HG02623 (cell line): ENCODE measurements around the gene VPS45.
A peak's percentile ranks its signal among the peaks of the same experiment; 100 is the strongest.
"Not testable (repeated sequence)": the region's sequence is repeated elsewhere in the genome, so short reads cannot be mapped to it uniquely, and the experiment has no call there.

Experiments used
- ATAC-seq: cut with Tn5 transposase; IDR thresholded peaks from one replicate; pipeline ENCODE4 v1.9.1; 2021; ENCODE audit warnings: moderate library complexity; ENCODE audit not compliant: unreplicated experiment

The VPS45 gene

GRCh38 chr1:150126811-150127210 is 59.2 kb downstream of the VPS45 start:
- ATAC-seq = no peak

GRCh38 chr1:150127464-150127863 is 59.9 kb downstream of the VPS45 start:
- no peak for ATAC-seq

- no peak for ATAC-seq
Measured at GRCh38 chr1:150127868-150128267, 60.3 kb downstream of the VPS45 start.

DNA sequence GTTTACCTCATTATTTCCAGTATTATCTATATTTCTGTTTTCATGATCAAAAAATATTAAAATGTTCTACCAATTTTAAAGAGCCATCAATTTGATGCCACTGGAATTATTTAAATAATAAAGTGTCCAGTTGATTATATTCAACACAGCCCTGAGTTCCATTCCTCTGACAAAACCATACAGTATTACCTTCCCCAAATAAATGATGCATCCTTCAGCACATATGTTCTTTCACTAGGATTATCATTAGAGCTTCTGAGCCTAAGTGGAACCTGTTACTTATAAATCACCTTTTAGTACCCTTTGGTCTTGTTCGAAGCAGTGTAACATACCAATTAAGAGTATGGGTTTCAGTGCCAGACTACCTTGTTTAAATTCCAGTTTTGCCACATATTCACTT is 64.8 kb downstream of the VPS45 start:
- no peak for ATAC-seq

DNA sequence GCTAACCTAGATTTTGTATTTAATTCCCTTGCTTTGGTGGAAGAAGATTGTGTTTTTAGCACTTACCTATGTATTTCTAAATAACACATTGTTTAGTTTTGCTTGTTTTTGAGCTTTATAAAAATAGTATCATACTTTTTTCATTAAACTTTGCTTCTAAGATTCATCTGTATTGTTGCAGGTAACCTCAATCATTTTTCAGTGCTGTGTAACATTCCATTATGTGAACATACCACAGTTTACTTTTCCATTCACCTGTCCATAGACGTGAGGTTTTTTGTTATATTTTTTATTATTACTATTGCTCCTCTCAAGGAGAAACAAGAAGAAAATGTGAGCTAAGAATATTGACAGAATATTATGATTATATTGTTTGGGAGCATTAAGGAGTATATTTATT is 67.0 kb downstream of the VPS45 start:
- no peak for ATAC-seq

DNA sequence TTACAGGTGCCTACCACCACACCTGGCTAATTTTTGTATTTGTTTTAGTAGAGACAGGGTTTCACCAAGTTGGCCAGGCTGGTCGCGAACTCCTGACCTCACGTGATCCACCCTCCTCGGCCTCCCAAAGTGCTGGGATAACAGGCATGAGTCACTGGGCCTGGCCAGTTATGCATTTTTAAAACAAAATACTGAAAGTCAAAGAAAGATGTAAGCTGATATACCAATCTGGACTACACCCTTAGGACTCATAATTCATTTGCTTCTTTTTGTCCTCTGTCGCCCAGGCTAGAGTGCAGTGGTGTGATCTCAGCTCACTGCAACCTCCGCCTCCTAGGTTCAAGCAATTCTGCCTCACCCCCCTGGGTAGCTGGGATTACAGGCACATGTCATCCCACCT is 67.8 kb downstream of the VPS45 start:
- ATAC-seq = not testable (repeated sequence)

- no peak for ATAC-seq
Measured at GRCh38 chr1:150138044-150138443, 70.5 kb downstream of the VPS45 start.

- ATAC-seq = no peak
Measured at GRCh38 chr1:150141452-150141851, 73.9 kb downstream of the VPS45 start.

- ATAC-seq = no peak
Measured at GRCh38 chr1:150142083-150142482, 74.5 kb downstream of the VPS45 start.

GRCh38 chr1:150144606-150145005 is 77.0 kb downstream of the VPS45 start:
- ATAC-seq = no peak

- ATAC-seq = not testable (repeated sequence)
Measured at GRCh38 chr1:150146016-150146415, 78.4 kb downstream of the VPS45 start.

DNA sequence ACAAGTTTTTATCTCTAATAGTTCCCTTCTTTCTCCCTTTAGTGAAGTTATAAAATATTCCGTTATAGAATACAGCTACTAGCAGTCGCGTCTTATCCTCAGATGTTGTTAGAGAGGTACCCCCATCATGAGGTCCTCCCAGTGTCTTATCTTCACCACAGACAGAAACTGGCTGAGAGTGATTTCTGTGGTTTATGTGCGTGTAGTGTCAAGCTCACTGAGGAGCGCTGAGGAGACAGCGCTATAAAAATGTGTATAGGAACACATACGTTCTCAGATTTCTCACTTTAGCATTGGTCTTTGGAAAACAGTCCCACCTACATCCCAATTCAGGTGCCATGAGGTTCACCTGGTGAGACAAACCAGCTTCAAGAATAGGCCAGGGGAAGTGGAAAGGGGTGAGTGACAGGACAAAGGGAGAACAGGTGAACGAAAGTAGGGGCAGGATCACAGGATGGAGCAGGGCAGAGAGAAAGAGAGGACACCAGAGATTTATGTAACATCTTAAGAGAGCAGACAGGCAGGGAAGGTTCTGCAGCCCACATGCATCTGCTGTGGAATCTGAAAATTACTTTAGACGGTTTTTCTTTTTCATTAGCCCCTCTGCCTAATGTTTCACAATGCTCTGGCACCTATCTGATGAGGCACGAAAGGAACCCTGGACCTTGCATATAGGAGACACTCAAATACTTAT is 79.4 kb downstream of the VPS45 start:
- ATAC-seq = no peak

GRCh38 chr1:150148837-150149270 is 81.3 kb downstream of the VPS45 start:
- ATAC-seq = no peak

DNA sequence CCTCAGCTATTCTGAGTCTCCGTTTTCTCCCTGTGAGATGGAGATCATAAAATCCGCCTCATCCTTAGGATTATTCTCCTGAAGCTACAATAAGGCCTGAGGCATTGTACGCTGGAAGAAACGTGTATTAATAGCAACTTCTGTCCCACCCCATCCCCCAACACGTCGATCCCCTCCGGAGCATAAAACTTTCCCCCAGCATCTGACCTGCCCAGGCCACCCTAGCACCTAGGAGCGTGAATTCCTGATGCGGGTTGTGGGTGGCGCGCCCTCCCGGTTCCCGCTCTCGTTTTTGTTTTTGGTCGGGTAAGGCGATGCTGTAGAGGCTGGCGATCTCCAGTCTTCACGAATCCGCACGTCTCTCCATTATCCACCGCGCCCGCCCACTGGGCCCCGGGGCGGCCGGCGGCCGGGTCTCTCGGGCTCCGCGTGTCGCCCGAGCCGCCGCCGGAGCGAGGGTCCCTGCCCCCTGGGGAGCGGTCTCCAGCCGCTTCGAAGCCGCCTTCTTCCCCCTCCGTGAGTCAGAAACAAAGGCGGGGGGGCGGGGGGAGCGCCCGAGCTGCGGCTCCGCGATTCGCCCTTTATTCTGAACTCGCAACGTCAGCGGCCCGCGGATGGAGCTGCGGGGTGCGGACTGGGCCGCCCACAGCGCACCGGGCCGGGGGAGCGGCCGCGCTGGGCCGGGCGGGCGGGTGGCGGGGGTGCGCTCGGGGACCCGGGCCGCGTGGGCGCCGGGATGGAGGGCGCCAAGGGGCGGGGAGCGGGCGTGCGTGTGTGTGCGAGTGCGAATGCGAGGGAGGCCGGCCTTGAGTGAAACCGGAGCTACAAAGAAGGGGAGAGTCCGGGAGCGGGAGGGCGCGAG is 81.9 kb downstream of the VPS45 start, which contains the start of gene PLEKHO1:
PLEKHO1 (plus strand) TSS at position 646 of the 862 bp plus-strand sequence. CDS start 342 bp downstream, outside the sequence.
- ATAC-seq = peak; percentile 45

DNA sequence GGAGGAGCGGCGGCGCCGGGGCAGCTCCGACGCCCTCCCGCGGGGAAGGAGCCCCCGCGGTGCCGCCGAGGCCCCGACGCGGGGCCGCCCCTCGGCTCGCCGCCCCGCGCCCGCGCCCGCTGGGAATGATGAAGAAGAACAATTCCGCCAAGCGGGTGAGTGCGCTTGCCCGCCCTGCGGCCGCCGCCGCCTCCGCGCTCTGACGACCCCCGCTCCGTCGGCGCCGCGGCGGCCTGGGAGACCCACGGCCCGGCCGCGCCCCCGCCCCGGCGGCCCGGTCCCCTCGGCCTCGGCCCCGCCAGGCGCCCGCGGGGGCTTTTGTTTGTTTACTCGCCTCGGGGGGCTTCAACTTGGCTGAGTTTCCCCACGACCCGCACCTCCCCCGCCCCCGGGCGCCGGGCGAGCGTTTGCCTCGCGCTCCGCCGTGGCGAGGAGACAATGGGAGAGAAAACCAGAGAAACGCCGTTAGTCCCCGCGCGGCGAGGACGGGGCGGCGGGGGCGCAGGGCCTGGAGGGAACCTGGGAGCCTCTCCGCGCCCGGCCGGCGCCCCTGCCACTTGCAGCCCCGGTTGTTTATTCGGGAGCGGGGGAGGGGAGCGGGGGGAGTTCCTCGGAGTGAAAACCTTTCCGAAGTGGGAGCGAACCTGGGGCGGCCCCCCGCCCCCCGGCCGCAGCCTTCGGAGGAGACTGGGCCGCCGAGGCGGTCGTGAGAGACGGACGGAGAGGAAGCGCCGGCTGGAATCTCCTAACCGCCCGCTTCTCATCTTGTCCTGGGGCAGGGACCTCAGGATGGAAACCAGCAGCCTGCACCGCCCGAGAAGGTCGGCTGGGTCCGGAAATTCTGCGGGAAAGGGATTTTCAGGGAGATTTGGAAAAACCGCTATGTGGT is 82.8 kb downstream of the VPS45 start:
- ATAC-seq = no peak

DNA sequence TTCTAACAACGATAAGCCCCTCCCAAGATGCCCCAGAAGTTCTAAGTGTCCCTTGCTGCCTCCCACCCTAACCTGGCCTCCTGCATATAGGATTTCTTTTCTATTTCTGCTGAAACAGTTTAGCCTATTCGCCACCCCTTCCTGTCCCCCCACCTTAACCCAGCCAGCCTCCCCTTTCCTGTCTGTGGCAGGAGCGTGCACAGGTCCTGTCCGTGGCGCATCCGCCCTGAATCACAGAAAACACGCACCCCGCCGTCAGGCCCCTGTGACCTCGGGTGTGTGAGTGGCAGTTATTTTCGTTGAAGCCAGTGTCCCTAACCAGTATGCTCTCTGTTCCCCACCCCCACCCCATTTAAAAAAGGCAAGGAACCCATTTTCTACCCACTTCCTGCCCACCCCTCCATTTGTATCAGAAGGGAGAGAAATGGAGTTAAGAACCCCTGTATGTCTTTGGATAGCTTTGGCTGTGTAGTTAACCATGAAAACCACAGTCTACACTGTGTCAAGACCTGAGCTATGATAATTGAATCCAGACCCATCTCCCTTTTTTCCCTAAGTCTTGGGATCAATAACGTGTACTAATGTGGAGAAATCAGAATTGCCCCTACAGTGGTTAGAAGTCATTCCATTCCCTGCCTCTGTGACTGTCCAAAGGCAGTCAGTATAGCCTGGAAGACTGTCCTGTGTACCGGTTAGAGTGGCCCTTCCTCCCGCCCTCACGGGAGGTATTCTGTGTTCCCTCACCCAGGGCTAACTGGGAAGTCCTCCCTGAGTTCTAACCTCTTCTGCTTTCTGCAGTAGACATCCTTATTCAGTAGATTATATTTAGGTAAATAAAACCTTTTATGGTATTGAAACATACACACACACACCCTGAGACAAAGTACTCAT is 84.0 kb downstream of the VPS45 start:
- ATAC-seq = no peak

DNA sequence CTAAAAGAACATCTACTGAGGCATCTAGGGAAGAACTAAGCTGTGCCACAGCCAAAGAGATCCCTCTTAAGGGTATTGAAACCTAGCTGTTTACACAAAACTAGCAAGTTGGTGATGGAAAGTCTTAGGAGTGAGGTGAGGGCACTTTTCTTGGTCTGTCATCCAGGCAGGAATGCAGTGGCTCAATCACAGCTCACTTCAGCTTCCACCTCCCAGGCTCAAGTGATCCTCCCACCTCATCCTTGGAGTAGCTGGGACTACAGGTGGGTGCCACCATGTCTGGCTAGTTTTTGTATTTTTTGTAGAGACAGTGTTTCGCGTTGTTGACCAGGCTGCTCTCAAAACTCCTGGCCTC is 84.6 kb downstream of the VPS45 start:
- no peak for ATAC-seq

GRCh38 chr1:150152772-150153456 is 85.3 kb downstream of the VPS45 start:
- no peak for ATAC-seq

- ATAC-seq = no peak
Measured at GRCh38 chr1:150154143-150154542, 86.6 kb downstream of the VPS45 start.
